A549 (cell line): Measurements from ENCODE around the gene ANKRD29. TPM values are rescaled to one million over a fixed set of nuclear protein-coding genes. Genes with fewer than 3 reads are reported as not detected.

Source experiments
- ATAC-seq, 2 experiments: fragments of 200-7000 bp in 1 of 2; fragments of >200 bp in 1 of 2; cut with Nextera tagmentation in 1 of 2; cut with Tn5 transposase in 1 of 2; 3 replicates each; pipeline versions ENCODE4 v1.8.0 to v1.9.1; 2018 to 2020; ENCODE audit warnings: mild to moderate bottlenecking in 1 of 2, moderate library complexity in 1 of 2
- CTCF ChIA-PET: fragments of 300-600 bp; sonication (Branson Sonifier 250); formaldehyde crosslinking; extraction: SDS; loops from one replicate; lab custom pipeline; 2021; ENCODE audit warnings: antibody characterized with exemption, inconsistent platforms; lab: Yijun Ruan, JAX
- POLR2A ChIA-PET: fragments of 350-600 bp; formaldehyde crosslinking; extraction: SDS; loops from one replicate; lab custom pipeline; 2021; ENCODE audit warnings: antibody characterized with exemption, inconsistent platforms; lab: Yijun Ruan, JAX
- DNase-seq, 2 experiments: peaks; one replicate each; pipeline versions ENCODE4 v3.0.0 to v3.0.0-alpha.2; 2011 to 2016; ENCODE audit warnings: low read depth in 1 of 2, low spot score in 1 of 2
- FAIRE-seq: peaks from 2 replicates; lab custom pipeline; 2011; peaks lifted over from hg19 to GRCh38; lab: Jason Lieb, UNC
- H3K27ac ChIP-seq, 2 experiments: fragments of >200 bp; sonication (Bioruptor Twin); formaldehyde crosslinking; 3 replicates each; pipeline ENCODE4 v1.5.1; 2016 to 2017
- H3K4me1 ChIP-seq: fragments of >200 bp; sonication (Bioruptor Twin); formaldehyde crosslinking; 3 replicates; pipeline ENCODE4 v1.6.1; 2016
- H3K4me2 ChIP-seq: fragments of >200 bp; sonication (Bioruptor Twin); formaldehyde crosslinking; 3 replicates; pipeline ENCODE4 v1.6.1; 2016
- H3K4me3 ChIP-seq: fragments of >200 bp; sonication (Bioruptor Twin); formaldehyde crosslinking; 3 replicates; pipeline ENCODE4 v1.5.1; 2016
- H3K9me3 ChIP-seq: fragments of >200 bp; sonication (Bioruptor Twin); formaldehyde crosslinking; 3 replicates; pipeline ENCODE4 v1.6.1; 2016
- BHLHE40 ChIP-seq: IDR thresholded peaks from 2 replicates; pipeline ENCODE4 v1.6.1; 2012; ENCODE audit warnings: low read depth, low read length, inconsistent platforms
- ESRRA ChIP-seq: fragments of 150-350 bp; IDR thresholded peaks from 2 replicates; pipeline ENCODE4 v1.6.1; 2014; ENCODE audit warnings: mild to moderate bottlenecking, low read length, borderline replicate concordance
- HDAC2 ChIP-seq: fragments of 200-600 bp; sonication (generic); IDR thresholded peaks from 2 replicates; pipeline ENCODE4 v1.6.1; 2016
- HES2 ChIP-seq: fragments of >200 bp; sonication (Bioruptor Twin); formaldehyde crosslinking; IDR thresholded peaks from 2 replicates; pipeline ENCODE4 v1.6.1; 2016
- HEYL ChIP-seq: fragments of 250-450 bp; sonication (Bioruptor Pico); IDR thresholded peaks from 2 replicates; pipeline ENCODE4 v1.8.0; 2021; ENCODE audit warnings: mild to moderate bottlenecking, moderate library complexity
- HOXB5 ChIP-seq: fragments of 250-450 bp; sonication (Bioruptor Pico); IDR thresholded peaks from 2 replicates; pipeline ENCODE4 v1.5.0; 2020; ENCODE audit warnings: mild to moderate bottlenecking, moderate library complexity
- JUN ChIP-seq, 2 experiments: fragments of >200 bp; sonication (Bioruptor Twin); formaldehyde crosslinking; IDR thresholded peaks; 2 replicates in 1 of 2; 3 replicates in 1 of 2; pipeline ENCODE4 v1.6.1; 2016 to 2017
- JUNB ChIP-seq: fragments of >200 bp; sonication (Bioruptor Twin); formaldehyde crosslinking; IDR thresholded peaks from 2 replicates; pipeline ENCODE4 v1.6.1; 2016
- MAZ ChIP-seq: fragments of 150-350 bp; IDR thresholded peaks from 2 replicates; pipeline ENCODE4 v1.6.1; 2014; ENCODE audit warnings: antibody characterized with exemption, low read depth, low read length, borderline replicate concordance
- NFE2L2 ChIP-seq: fragments of 150-350 bp; conservative IDR thresholded peaks from 2 replicates; pipeline ENCODE4 v1.6.1; 2014; ENCODE audit warnings: low read length
- RAD21 ChIP-seq, 2 experiments: fragments of >200 bp in 1 of 2; sonication (Bioruptor Twin) in 1 of 2; formaldehyde crosslinking in 1 of 2; IDR thresholded peaks in 1 of 2; conservative IDR thresholded peaks in 1 of 2; 2 replicates in 1 of 2; 3 replicates in 1 of 2; pipeline ENCODE4 v1.6.1; 2012 to 2018; ENCODE audit warnings: inconsistent platforms in 1 of 2
- RARB ChIP-seq: fragments of 250-450 bp; sonication (Bioruptor Pico); IDR thresholded peaks from 2 replicates; pipeline ENCODE4 v1.8.0; 2021; ENCODE audit warnings: mild to moderate bottlenecking, moderate library complexity
- RCOR1 ChIP-seq: fragments of 150-350 bp; IDR thresholded peaks from 2 replicates; pipeline ENCODE4 v1.6.1; 2014; ENCODE audit warnings: antibody characterized with exemption, low read length, low read depth
- RNF2 ChIP-seq: fragments of 200-600 bp; sonication (generic); IDR thresholded peaks from 2 replicates; pipeline ENCODE4 v1.6.1; 2016; ENCODE audit warnings: low read depth, mild to moderate bottlenecking, antibody characterized with exemption, moderate library complexity, borderline replicate concordance
- SREBF2 ChIP-seq: fragments of 450-650 bp; IDR thresholded peaks from 2 replicates; pipeline ENCODE4 v1.6.1; 2014; ENCODE audit warnings: mild to moderate bottlenecking, moderate library complexity
- TP53 ChIP-seq: fragments of 250-450 bp; sonication (Bioruptor Pico); IDR thresholded peaks from 2 replicates; pipeline ENCODE4 v1.5.0; 2021; ENCODE audit warnings: mild to moderate bottlenecking, moderate library complexity
- USF2 ChIP-seq: fragments of 450-650 bp; IDR thresholded peaks from 2 replicates; pipeline ENCODE4 v1.6.1; 2014; ENCODE audit warnings: antibody characterized with exemption
- WGBS: methylation state at CpG from one replicate; pipeline ENCODE4 v1.1.6; 2017; ENCODE audit errors: missing lambda C conversion rate; 5-methylcytosine and 5-hydroxymethylcytosine counted together
- polyA plus RNA-seq, 4 experiments: library from polyadenylated mRNA; depleted of rRNA in 3 of 4; stranded (reverse); fragments of >200 nt; fragmentation: RNase III in 1 of 4; extraction: RNeasy Plus Mini Kit Qiagen cat#74134 plus additional on column Dnase treatment in 1 of 4; gene quantifications; 2 replicates in 3 of 4; 3 replicates in 1 of 4; pipeline ENCODE4 v1.2.3, GENCODE V29; 2011 to 2017
- TF ChIP-seq, protein P1 (sequence below): IDR thresholded peaks from 2 replicates; pipeline ENCODE4 v1.6.1; 2012; ENCODE audit warnings: low read depth, borderline replicate concordance
- TF ChIP-seq, protein P2 (sequence below): fragments of 250-450 bp; sonication (Bioruptor Pico); IDR thresholded peaks from 2 replicates; pipeline ENCODE4 v1.5.0; 2021; ENCODE audit warnings: mild to moderate bottlenecking, moderate library complexity, borderline replicate concordance
- TF ChIP-seq, protein P3 (sequence below): fragments of >200 bp; sonication (Bioruptor Twin); formaldehyde crosslinking; IDR thresholded peaks from 3 replicates; pipeline ENCODE4 v1.5.1; 2016

The ANKRD29 gene
- polyA plus RNA-seq, 2 of the 4 experiments (the other 2 are of a cell fraction): 12.4 to 25.4 TPM

GRCh38 chr18:23641937-23642666, 20.6 kb downstream of the ANKRD29 start:
- 93% methylated on average over 6 of the region's 11 CpGs for WGBS
- FAIRE-seq: no peak

DNA sequence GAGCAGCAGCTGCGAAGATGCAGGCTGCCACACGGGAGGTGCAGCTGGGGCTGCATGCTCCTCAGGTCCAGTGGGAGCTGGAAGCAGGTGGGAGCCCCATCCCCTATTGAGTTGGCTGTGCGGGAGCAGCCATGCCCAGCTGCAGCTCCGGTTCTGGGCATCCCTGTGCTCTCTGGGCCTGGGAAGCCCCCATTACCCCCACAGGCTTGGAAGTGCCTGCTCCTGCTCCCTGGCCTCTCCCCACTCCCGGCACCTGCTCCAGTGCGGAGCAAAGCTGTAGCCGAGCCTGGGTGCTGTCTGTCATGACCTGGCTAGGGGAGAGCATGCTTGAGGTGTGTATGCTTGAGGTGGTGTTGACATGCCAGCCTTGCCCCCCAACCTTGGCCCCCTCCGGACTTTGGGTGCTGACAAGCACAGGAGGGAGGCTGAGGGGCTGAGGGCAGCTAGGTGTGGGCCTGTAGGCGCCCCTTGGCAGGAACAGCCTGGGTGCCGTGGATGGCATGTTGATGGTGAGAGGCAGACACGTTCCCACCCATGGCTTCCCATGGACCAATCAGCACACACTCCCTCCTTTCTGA, 21.5 kb downstream of the ANKRD29 start:
- DNase-seq: no peak
- no peak overlapping the region for H3K4me2 ChIP-seq
- ChIA-PET POLR2A (no interaction called here), CTCF (interaction anchor here (0.9 to 2.5 kb wide), 5 partner anchors 9 to 62 kb away, joined by 3 to 16 read pairs (median 4); no protein-coding TSS in a partner anchor)
- H3K4me3 ChIP-seq: no peak overlapping the region
- FAIRE-seq: no peak
- peak overlapping the region in 1 of 2 experiments; percentile 16; a peak in 1 of 6 replicates for H3K27ac ChIP-seq
- H3K4me1 ChIP-seq: peaks cover 6% of the 10 kb centered on the region
- TF ChIP-seq, protein P1, sequence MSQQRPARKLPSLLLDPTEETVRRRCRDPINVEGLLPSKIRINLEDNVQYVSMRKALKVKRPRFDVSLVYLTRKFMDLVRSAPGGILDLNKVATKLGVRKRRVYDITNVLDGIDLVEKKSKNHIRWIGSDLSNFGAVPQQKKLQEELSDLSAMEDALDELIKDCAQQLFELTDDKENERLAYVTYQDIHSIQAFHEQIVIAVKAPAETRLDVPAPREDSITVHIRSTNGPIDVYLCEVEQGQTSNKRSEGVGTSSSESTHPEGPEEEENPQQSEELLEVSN: no peak
- TF ChIP-seq, protein P2, sequence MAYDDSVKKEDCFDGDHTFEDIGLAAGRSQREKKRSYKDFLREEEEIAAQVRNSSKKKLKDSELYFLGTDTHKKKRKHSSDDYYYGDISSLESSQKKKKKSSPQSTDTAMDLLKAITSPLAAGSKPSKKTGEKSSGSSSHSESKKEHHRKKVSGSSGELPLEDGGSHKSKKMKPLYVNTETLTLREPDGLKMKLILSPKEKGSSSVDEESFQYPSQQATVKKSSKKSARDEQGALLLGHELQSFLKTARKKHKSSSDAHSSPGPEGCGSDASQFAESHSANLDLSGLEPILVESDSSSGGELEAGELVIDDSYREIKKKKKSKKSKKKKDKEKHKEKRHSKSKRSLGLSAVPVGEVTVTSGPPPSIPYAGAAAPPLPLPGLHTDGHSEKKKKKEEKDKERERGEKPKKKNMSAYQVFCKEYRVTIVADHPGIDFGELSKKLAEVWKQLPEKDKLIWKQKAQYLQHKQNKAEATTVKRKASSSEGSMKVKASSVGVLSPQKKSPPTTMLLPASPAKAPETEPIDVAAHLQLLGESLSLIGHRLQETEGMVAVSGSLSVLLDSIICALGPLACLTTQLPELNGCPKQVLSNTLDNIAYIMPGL (CRISPR knock-in tag): no peak
- no peak for TF ChIP-seq SREBF2
- TF ChIP-seq BHLHE40: no peak
- no peak for TF ChIP-seq USF2
- no peak for TF ChIP-seq JUN (IDR thresholded peaks at IDR 0.05)
- H3K9me3 ChIP-seq: no peaks in the 10 kb centered on the region
- ATAC-seq: no peak; a peak in 1 of 6 replicates
- WGBS: 100% methylated on average over 3 of the region's 11 CpGs

More at GRCh38 chr18:23641937-23642666, 20.6 kb downstream of the ANKRD29 start:
- no peak overlapping the region for H3K4me3 ChIP-seq
- no peaks in the 10 kb centered on the region for H3K9me3 ChIP-seq
- POLR2A ChIA-PET: no interaction called here
- TF ChIP-seq RAD21 (conservative IDR thresholded peaks at IDR 0.05 in 1 of 2, IDR thresholded peaks at IDR 0.05 in 1 of 2) (no peak), MAZ (no peak), ESRRA (no peak), RARB (no peak), TP53 (CRISPR knock-in tag) (no peak), RCOR1 (no peak), NFE2L2 (no peak), HES2 (no peak), HDAC2 (no peak), HEYL (CRISPR knock-in tag) (no peak)
- TF ChIP-seq, all 56 proteins: peak for 0
- CTCF ChIA-PET: interaction anchor here (0.9 to 2.5 kb wide), 5 partner anchors 10 to 61 kb away, joined by 3 to 16 read pairs (median 4); no protein-coding TSS in a partner anchor
- DNase-seq (no peak), ATAC-seq (no peak)
- H3K4me1 ChIP-seq: no peaks in the 10 kb centered on the region
- H3K4me2 ChIP-seq: no peak overlapping the region
- H3K27ac ChIP-seq: no peak overlapping the region; a peak in 1 of 6 replicates

- Histone ChIP-seq H3K4me1 (peaks cover 18% of the 10 kb centered on the region), H3K9me3 (no peaks in the 10 kb centered on the region), H3K4me2 (no peak overlapping the region), H3K4me3 (no peak overlapping the region), H3K27ac (no peak overlapping the region)
- no peak for DNase-seq
- TF ChIP-seq ESRRA: no peak
- TF ChIP-seq, protein P3, sequence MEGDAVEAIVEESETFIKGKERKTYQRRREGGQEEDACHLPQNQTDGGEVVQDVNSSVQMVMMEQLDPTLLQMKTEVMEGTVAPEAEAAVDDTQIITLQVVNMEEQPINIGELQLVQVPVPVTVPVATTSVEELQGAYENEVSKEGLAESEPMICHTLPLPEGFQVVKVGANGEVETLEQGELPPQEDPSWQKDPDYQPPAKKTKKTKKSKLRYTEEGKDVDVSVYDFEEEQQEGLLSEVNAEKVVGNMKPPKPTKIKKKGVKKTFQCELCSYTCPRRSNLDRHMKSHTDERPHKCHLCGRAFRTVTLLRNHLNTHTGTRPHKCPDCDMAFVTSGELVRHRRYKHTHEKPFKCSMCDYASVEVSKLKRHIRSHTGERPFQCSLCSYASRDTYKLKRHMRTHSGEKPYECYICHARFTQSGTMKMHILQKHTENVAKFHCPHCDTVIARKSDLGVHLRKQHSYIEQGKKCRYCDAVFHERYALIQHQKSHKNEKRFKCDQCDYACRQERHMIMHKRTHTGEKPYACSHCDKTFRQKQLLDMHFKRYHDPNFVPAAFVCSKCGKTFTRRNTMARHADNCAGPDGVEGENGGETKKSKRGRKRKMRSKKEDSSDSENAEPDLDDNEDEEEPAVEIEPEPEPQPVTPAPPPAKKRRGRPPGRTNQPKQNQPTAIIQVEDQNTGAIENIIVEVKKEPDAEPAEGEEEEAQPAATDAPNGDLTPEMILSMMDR: no peak
- TF ChIP-seq HOXB5 (CRISPR knock-in tag): no peak
- no peak for TF ChIP-seq RNF2
- TF ChIP-seq JUNB: no peak
- no peak for TF ChIP-seq TP53 (CRISPR knock-in tag)
- 75% methylated on average over 2 of the region's 2 CpGs for WGBS
- peak; percentile 78 to 81; a peak in 5 of 6 replicates for ATAC-seq
- ChIA-PET CTCF (interaction anchor here (1.3 to 1.5 kb wide), 2 partner anchors 38 to 63 kb away, joined by 3 read pairs; no protein-coding TSS in a partner anchor), POLR2A (interaction anchor here (0.6 to 0.7 kb wide), 2 partner anchors 10 to 83 kb away, joined by 3 to 10 read pairs; no protein-coding TSS in a partner anchor)
- FAIRE-seq: no peak
These were observed 22.7 kb downstream of the ANKRD29 start for GRCh38 chr18:23640052-23640451.
